Epidermal melanocyte (primary cell): ENCODE data around the gene C12orf43.

Source experiments
- DNase-seq: peaks from one replicate; pipeline ENCODE4 v3.0.0; 2011; ENCODE audit warnings: low spot score; ENCODE audit not compliant: insufficient read length

The C12orf43 gene

GRCh38 chr12:120999191-121000120 is 16.8 kb downstream of the C12orf43 start:
- no peak for DNase-seq

- DNase-seq = no peak
Observed at GRCh38 chr12:120998435-120998834, 17.9 kb downstream of the C12orf43 start.

- no peak for DNase-seq
Observed at GRCh38 chr12:120997448-120997847, 18.8 kb downstream of the C12orf43 start.

GRCh38 chr12:120996133-120996746 is 20.0 kb downstream of the C12orf43 start:
- DNase-seq = no peak

- no peak for DNase-seq
Observed at GRCh38 chr12:120994589-120995337, 21.5 kb downstream of the C12orf43 start.

GRCh38 chr12:120994059-120994458 is 22.2 kb downstream of the C12orf43 start:
- DNase-seq = no peak

- no peak for DNase-seq
Observed at GRCh38 chr12:120993496-120993895, 22.8 kb downstream of the C12orf43 start.

GRCh38 chr12:120992989-120993388 is 23.3 kb downstream of the C12orf43 start:
- no peak for DNase-seq

- no peak for DNase-seq
Observed at GRCh38 chr12:120991965-120992364, 24.3 kb downstream of the C12orf43 start.

- no peak for DNase-seq
Observed at GRCh38 chr12:120990487-120991055, 25.7 kb downstream of the C12orf43 start.

- DNase-seq = no peak
Observed at GRCh38 chr12:120989687-120990086, 26.6 kb downstream of the C12orf43 start.

- no peak for DNase-seq
Observed at GRCh38 chr12:120988658-120989057, 27.6 kb downstream of the C12orf43 start.

GRCh38 chr12:120988234-120988633 is 28.1 kb downstream of the C12orf43 start:
- DNase-seq = no peak

GRCh38 chr12:120984351-120984898 is 31.9 kb downstream of the C12orf43 start:
- no peak for DNase-seq

GRCh38 chr12:120983759-120984158 is 32.5 kb downstream of the C12orf43 start:
- no peak for DNase-seq

- DNase-seq = no peak
Observed at GRCh38 chr12:120982659-120983058, 33.6 kb downstream of the C12orf43 start.

GRCh38 chr12:120981407-120981941 is 34.8 kb downstream of the C12orf43 start:
- no peak for DNase-seq

- no peak for DNase-seq
Observed at GRCh38 chr12:120980800-120981368, 35.4 kb downstream of the C12orf43 start.

GRCh38 chr12:120979862-120980696 is 36.2 kb downstream of the C12orf43 start:
- DNase-seq = no peak
